ENCODE measurements around the gene LSM14A.

- TF ChIP-seq TAF1 (IDR thresholded peaks at IDR 0.05; ENCODE audit: low read depth, low read length) (no peak), POLR2A (IDR thresholded peaks at IDR 0.05; ENCODE audit: low read depth, low read length) (no peak), POU2F2 (IDR thresholded peaks at IDR 0.05; ENCODE audit: low read depth, low read length) (no peak), POLR2AphosphoS5 (IDR thresholded peaks at IDR 0.05; ENCODE audit: low read depth, low read length) (no peak)
Measured at GRCh38 chr19:34182125-34182524, 9.8 kb downstream of the LSM14A start.

All from GM12891 (cell line).